IMR-90 (cell line): Measurements from ENCODE around the gene MYPN. TPM values are rescaled to one million over a fixed set of nuclear protein-coding genes. Genes with fewer than 3 reads are reported as not detected.

Experiments used
- ATAC-seq: fragments of 200-7000 bp; cut with Tn5 transposase; 2 replicates; pipeline ENCODE4 v1.9.1; 2020; ENCODE audit warnings: low read depth, mild to moderate bottlenecking, moderate library complexity
- BruUV-seq: library from RNA; stranded (reverse); fragments of 400-500 nt; replicated peaks from 2 replicates; lab custom pipeline; 2021; lab: Mats Ljungman, UMichigan
- CTCF ChIA-PET: fragments of 300-600 bp; formaldehyde crosslinking; extraction: SDS; loops from one replicate; lab custom pipeline; 2021; ENCODE audit warnings: antibody characterized with exemption; lab: Yijun Ruan, JAX
- POLR2A ChIA-PET: fragments of 300-600 bp; sonication (Branson Sonifier 250); formaldehyde crosslinking; loops from one replicate; lab custom pipeline; 2022; ENCODE audit warnings: antibody characterized with exemption; ENCODE audit not compliant: unreplicated experiment; lab: Charles Lee
- DNase-seq: peaks from one replicate; pipeline ENCODE4 v3.0.0; 2013
- H2AFZ ChIP-seq: replicated peaks from 2 replicates; pipeline ENCODE3; 2013; ENCODE audit warnings: low read length, mild to moderate bottlenecking; ENCODE audit not compliant: poor library complexity
- H2AK5ac ChIP-seq: 2 replicates; pipeline ENCODE4 v1.6.1; 2013; ENCODE audit warnings: low read depth, low read length, inconsistent platforms
- H2AK9ac ChIP-seq: replicated peaks from 2 replicates; pipeline ENCODE3; 2013; ENCODE audit warnings: mild to moderate bottlenecking, low read depth, low read length, moderate library complexity; ENCODE audit not compliant: poor library complexity
- H2BK120ac ChIP-seq: 2 replicates; pipeline ENCODE4 v1.6.1; 2013; ENCODE audit warnings: low read depth, low read length, inconsistent platforms
- H2BK15ac ChIP-seq: 3 replicates; pipeline ENCODE4 v1.6.1; 2013; ENCODE audit warnings: low read depth, low read length, inconsistent platforms
- H2BK20ac ChIP-seq: 2 replicates; pipeline ENCODE4 v1.6.1; 2013; ENCODE audit warnings: low read depth, mild to moderate bottlenecking, inconsistent platforms, low read length, moderate library complexity
- H2BK5ac ChIP-seq: 2 replicates; pipeline ENCODE4 v1.6.1; 2013; ENCODE audit warnings: mild to moderate bottlenecking, low read depth, low read length, inconsistent platforms; ENCODE audit not compliant: poor library complexity, severe bottlenecking
- H3K14ac ChIP-seq: replicated peaks from 2 replicates; pipeline ENCODE4 v1.6.1; 2013; ENCODE audit warnings: low read depth, low read length, inconsistent platforms
- H3K18ac ChIP-seq: 2 replicates; pipeline ENCODE4 v1.6.1; 2013; ENCODE audit warnings: low read depth, low read length, control low read depth
- H3K23ac ChIP-seq: 2 replicates; pipeline ENCODE4 v1.6.1; 2013; ENCODE audit warnings: low read depth, low read length, inconsistent platforms
- H3K27ac ChIP-seq: 2 replicates; pipeline ENCODE4 v1.5.1; 2013; ENCODE audit warnings: mild to moderate bottlenecking, control low read depth, low read length; ENCODE audit not compliant: insufficient read depth
- H3K27me3 ChIP-seq: 2 replicates; pipeline ENCODE4 v1.6.1; 2013; ENCODE audit warnings: low read length; ENCODE audit not compliant: control insufficient read depth, insufficient read depth
- H3K36me3 ChIP-seq: 2 replicates; pipeline ENCODE4 v1.6.1; 2013; ENCODE audit warnings: low read length, mixed read lengths; ENCODE audit not compliant: control insufficient read depth, insufficient read depth
- H3K4ac ChIP-seq: 2 replicates; pipeline ENCODE4 v1.6.1; 2013; ENCODE audit warnings: low read depth, low read length, inconsistent platforms
- H3K4me1 ChIP-seq: 2 replicates; pipeline ENCODE4 v1.6.1; 2013; ENCODE audit warnings: low read length, mixed read lengths; ENCODE audit not compliant: control insufficient read depth, insufficient read depth
- H3K4me2 ChIP-seq: 2 replicates; pipeline ENCODE4 v1.6.1; 2013; ENCODE audit warnings: low read depth, mild to moderate bottlenecking, control low read depth, low read length, moderate library complexity
- H3K4me3 ChIP-seq: 2 replicates; pipeline ENCODE4 v1.5.1; 2013; ENCODE audit warnings: low read depth, mild to moderate bottlenecking, control low read depth, low read length, moderate library complexity; ENCODE audit not compliant: insufficient read depth
- H3K56ac ChIP-seq: 2 replicates; pipeline ENCODE4 v1.6.1; 2013; ENCODE audit warnings: low read length, inconsistent platforms; ENCODE audit not compliant: insufficient read depth; ENCODE audit errors: extremely low read depth
- H3K79me1 ChIP-seq, 2 experiments: 2 replicates each; pipeline ENCODE4 v1.6.1; 2013; ENCODE audit warnings: low read length in 2 of 2, inconsistent platforms in 1 of 2, low read depth in 1 of 2
- H3K9ac ChIP-seq: 2 replicates; pipeline ENCODE4 v1.6.1; 2013; ENCODE audit warnings: low read depth, low read length, control low read depth
- H3K9me1 ChIP-seq: 2 replicates; pipeline ENCODE4 v1.6.1; 2013; ENCODE audit warnings: low read length, inconsistent platforms; ENCODE audit not compliant: insufficient read depth
- H3K9me3 ChIP-seq: 2 replicates; pipeline ENCODE4 v1.6.1; 2013; ENCODE audit warnings: low read length; ENCODE audit not compliant: control insufficient read depth, insufficient read depth
- H4K20me1 ChIP-seq: 2 replicates; pipeline ENCODE4 v1.6.1; 2013; ENCODE audit warnings: low read length, inconsistent platforms; ENCODE audit not compliant: insufficient read depth
- H4K5ac ChIP-seq: 2 replicates; pipeline ENCODE4 v1.6.1; 2013; ENCODE audit warnings: mild to moderate bottlenecking, low read depth, low read length, control low read depth
- H4K8ac ChIP-seq, 2 experiments: 2 replicates each; pipeline ENCODE4 v1.6.1; 2013; ENCODE audit warnings: low read depth in 2 of 2, low read length in 2 of 2, control low read depth in 1 of 2, inconsistent platforms in 1 of 2
- H4K91ac ChIP-seq: 2 replicates; pipeline ENCODE4 v1.6.1; 2013; ENCODE audit warnings: low read depth, low read length, inconsistent platforms; ENCODE audit not compliant: insufficient read depth
- BHLHE40 ChIP-seq: fragments of 150-350 bp; IDR thresholded peaks from 2 replicates; pipeline ENCODE4 v1.6.1; 2016; ENCODE audit warnings: mild to moderate bottlenecking, low read depth, low read length
- CEBPB ChIP-seq: IDR thresholded peaks from 2 replicates; pipeline ENCODE4 v1.6.1; 2012; ENCODE audit warnings: low read depth, low read length, improper control_type of control experiment
- CHD1 ChIP-seq: IDR thresholded peaks from 2 replicates; pipeline ENCODE4 v1.6.1; 2012; ENCODE audit warnings: low read depth, low read length, improper control_type of control experiment
- CTCF ChIP-seq: conservative IDR thresholded peaks from 2 replicates; pipeline ENCODE4 v1.5.1; 2012; ENCODE audit warnings: mild to moderate bottlenecking, low read depth, low read length, improper control_type of control experiment
- ELK1 ChIP-seq: fragments of 150-350 bp; IDR thresholded peaks from 2 replicates; pipeline ENCODE4 v1.6.1; 2016; ENCODE audit warnings: low read depth, mild to moderate bottlenecking, low read length, moderate library complexity, borderline replicate concordance
- FOS ChIP-seq: fragments of 150-350 bp; IDR thresholded peaks from 2 replicates; pipeline ENCODE4 v1.6.1; 2016; ENCODE audit warnings: low read depth, low read length
- MAZ ChIP-seq: IDR thresholded peaks from 2 replicates; pipeline ENCODE4 v1.6.1; 2012; ENCODE audit warnings: low read depth, mild to moderate bottlenecking, low read length, improper control_type of control experiment, moderate library complexity, borderline replicate concordance
- MXI1 ChIP-seq: IDR thresholded peaks from 2 replicates; pipeline ENCODE4 v1.6.1; 2012; ENCODE audit warnings: low read depth, mild to moderate bottlenecking, low read length, moderate library complexity, borderline replicate concordance
- NFE2L2 ChIP-seq: fragments of 150-350 bp; IDR thresholded peaks from 2 replicates; pipeline ENCODE4 v1.6.1; 2016; ENCODE audit warnings: low read depth, mild to moderate bottlenecking, low read length
- POLR2A ChIP-seq: IDR thresholded peaks from 2 replicates; pipeline ENCODE4 v1.6.1; 2012; ENCODE audit warnings: mild to moderate bottlenecking, low read depth, low read length
- RAD21 ChIP-seq: IDR thresholded peaks from 2 replicates; pipeline ENCODE4 v1.6.1; 2012; ENCODE audit warnings: low read length, improper control_type of control experiment
- RCOR1 ChIP-seq: IDR thresholded peaks from 2 replicates; pipeline ENCODE4 v1.6.1; 2012; ENCODE audit warnings: mild to moderate bottlenecking, low read length, improper control_type of control experiment; ENCODE audit not compliant: insufficient replicate concordance
- RFX5 ChIP-seq: IDR thresholded peaks from 2 replicates; pipeline ENCODE4 v1.8.0; 2012; ENCODE audit warnings: low read depth, mild to moderate bottlenecking, low read length, moderate library complexity
- USF2 ChIP-seq: fragments of 150-350 bp; IDR thresholded peaks from 2 replicates; pipeline ENCODE4 v1.6.1; 2017; ENCODE audit warnings: mild to moderate bottlenecking, antibody characterized with exemption, low read length, low read depth
- WGBS, 2 experiments: methylation state at CpG; one replicate each; pipeline versions ENCODE4 v1.1.5 to v1.1.7; 2013; ENCODE audit warnings: missing lambda C conversion rate in 2 of 2; ENCODE audit not compliant: insufficient read length in 1 of 2; ENCODE audit errors: extremely low coverage in 2 of 2; 5-methylcytosine and 5-hydroxymethylcytosine counted together
- dilution Hi-C: fragments of 300-500 bp; cut with HindIII; formaldehyde crosslinking; loops from one replicate; pipeline ENCODE4 v1.14.3; 2018; ENCODE audit warnings: low sequenced_read_pairs; ENCODE audit not compliant: unreplicated experiment
- in situ Hi-C: fragments of 300-500 bp; cut with MboI; formaldehyde crosslinking; loops from 3 replicates; pipeline ENCODE4 v1.14.3; 2019; ENCODE audit warnings: low sequenced_read_pairs, inconsistent platforms, mixed read lengths
- intact Hi-C: fragments of 100-400 bp; cut with micrococcal nuclease; formaldehyde crosslinking; loops from 2 replicates; pipeline ENCODE4 v1.10.0; 2022
- polyA plus RNA-seq, 3 experiments: library from polyadenylated mRNA; depleted of rRNA; stranded (reverse); fragments of >200 nt; gene quantifications; 2 replicates each; pipeline ENCODE4 v1.2.3, GENCODE V29; 2012; ENCODE audit warnings: low replicate concordance in 1 of 3
- total RNA-seq: library from RNA; depleted of rRNA; stranded (reverse); fragments of >200 nt; gene quantifications from 2 replicates; pipeline ENCODE4 v1.2.3, GENCODE V29; 2012

The MYPN gene
- total and polyA plus RNA-seq, 2 of the 4 experiments (the other 2 are of a cell fraction), result 7.8 to 13.1 TPM

GRCh38 chr10:68208424-68209042, 99.2 kb downstream of the MYPN start:
- Histone ChIP-seq H3K4ac (peak overlapping the region; percentile 71; the same call in 1 of the 2 replicates), H3K56ac (no peak overlapping the region), H3K4me2 (no peak overlapping the region), H3K4me1 (peaks cover 2% of the 10 kb centered on the region), H3K9me1 (no peaks in the 10 kb centered on the region), H2BK120ac (peak overlapping the region; percentile 62), H2BK15ac (peak overlapping the region; percentile 5; the same call in 1 of the 3 replicates), H3K27ac (no peak overlapping the region), H4K91ac (peak overlapping the region; percentile 57; the same call in 1 of the 2 replicates), H2AK9ac (peak overlapping the region; percentile 55), H4K20me1 (no peaks in the 10 kb centered on the region), H2BK5ac (no peak overlapping the region), H2BK20ac (0 out of 2 replicates have a peak overlapping the region, but pooled peaks have one; percentile 29), H3K27me3 (no peaks in the 10 kb centered on the region), H3K9me3 (no peaks in the 10 kb centered on the region), H2AFZ (peak overlapping the region; percentile 86), H2AK5ac (peak overlapping the region; percentile 77; the same call in 1 of the 2 replicates), H4K8ac (peak overlapping the region in 1 of 2 experiments; percentile 70; a peak in 2 of 4 replicates), H3K14ac (no peak overlapping the region), H3K23ac (no peak overlapping the region), H3K36me3 (peaks cover 1% of the 10 kb centered on the region; the same call in 1 of the 2 replicates), H4K5ac (no peak overlapping the region; the same call in 1 of the 2 replicates), H3K4me3 (no peak overlapping the region), H3K79me1 (no peaks in the 10 kb centered on the region), H3K18ac (no peak overlapping the region), H3K9ac (no peak overlapping the region)
- BruUV-seq, result no TSS peak
- intact Hi-C loops (loop anchor here (1.0 to 2.0 kb wide), 4 partner anchors 52 to 353 kb away; no protein-coding TSS in a partner anchor), in situ Hi-C loops (loop anchor here (10.0 kb wide), 1 partner anchor 124 kb away; no protein-coding TSS in a partner anchor), dilution Hi-C loops (no loop called here)
- DNase-seq (peak; percentile 79), ATAC-seq (peak; percentile 94)
- POLR2A ChIA-PET, result no interaction called here
- CTCF ChIA-PET, result interaction anchor here (0.7 kb wide), 1 partner anchor 94 kb away, joined by 3 read pairs; no protein-coding TSS in a partner anchor
- no CpG with 5 or more reads among the region's 10 CpGs for WGBS, 2 experiments
- TF ChIP-seq FOS (no peak), CEBPB (no peak), RAD21 (peak; percentile 87), RCOR1 (no peak), CTCF (peak; percentile 76), MXI1 (no peak), RFX5 (no peak), NFE2L2 (no peak), POLR2A (no peak), BHLHE40 (no peak), MAZ (0 out of 2 replicates have a peak, but pooled peaks have one; percentile 14), USF2 (no peak), CHD1 (no peak), ELK1 (no peak)
